SW 1271 (cell line): Measurements from ENCODE around the gene FTSJ3.
"Not testable (repeated sequence)": the region's sequence is repeated elsewhere in the genome, so short reads cannot be mapped to it uniquely, and the experiment has no call there.

Source experiments
- DNase-seq, 2 experiments: peaks; one replicate each; lab custom pipeline; 2025; lab: John Stamatoyannopoulos, UW

FTSJ3 gene

GRCh38 chr17:63827002-63827800 lies at the start of gene FTSJ3, which contains the start of gene PSMC5:
Gene FTSJ3, minus strand, starts transcription at chr17:63827663. Its CDS starts 761 bp downstream, at chr17:63826902.
Gene PSMC5, plus strand, starts transcription at chr17:63827431. Its CDS starts 60 bp downstream, at chr17:63827491.
- peak; percentile 78 to 95 for DNase-seq

GRCh38 chr17:63874693-63875092 lies 47.2 kb upstream of the FTSJ3 start:
- not testable (repeated sequence) for DNase-seq

GRCh38 chr17:63874061-63874626 lies 46.7 kb upstream of the FTSJ3 start:
- not testable (repeated sequence) for DNase-seq

- not testable (repeated sequence) for DNase-seq
Observed at GRCh38 chr17:63873577-63873976, 46.1 kb upstream of the FTSJ3 start, which contains the start of gene CSH2. Gene CSH2, minus strand, starts transcription at chr17:63873677. Its CDS starts 63 bp downstream, at chr17:63873614.

- DNase-seq = not testable (repeated sequence)
Observed at GRCh38 chr17:63871646-63872365, 44.3 kb upstream of the FTSJ3 start.

- not testable (repeated sequence) for DNase-seq
Observed at GRCh38 chr17:63870292-63870665, 42.8 kb upstream of the FTSJ3 start.

GRCh38 chr17:63869491-63870291 lies 42.2 kb upstream of the FTSJ3 start:
- not testable (repeated sequence) for DNase-seq

GRCh38 chr17:63866625-63867024 lies 39.2 kb upstream of the FTSJ3 start:
- DNase-seq = not testable (repeated sequence)

GRCh38 chr17:63859257-63859656 lies 31.8 kb upstream of the FTSJ3 start:
- DNase-seq = no peak

GRCh38 chr17:63856425-63856824 lies 29.0 kb upstream of the FTSJ3 start:
- DNase-seq = not testable (repeated sequence)

- no peak for DNase-seq
Observed at GRCh38 chr17:63855185-63855584, 27.7 kb upstream of the FTSJ3 start.

- DNase-seq = no peak
Observed at GRCh38 chr17:63854709-63855108, 27.2 kb upstream of the FTSJ3 start.

- no peak for DNase-seq
Observed at GRCh38 chr17:63853260-63853659, 25.8 kb upstream of the FTSJ3 start.

GRCh38 chr17:63850401-63850800 lies 22.9 kb upstream of the FTSJ3 start:
- no peak for DNase-seq

- DNase-seq = peak; percentile 67 to 92
Observed at GRCh38 chr17:63848834-63849689, 21.6 kb upstream of the FTSJ3 start.

GRCh38 chr17:63847525-63848249 lies 20.2 kb upstream of the FTSJ3 start:
- no peak for DNase-seq

GRCh38 chr17:63845509-63845908 lies 18.0 kb upstream of the FTSJ3 start:
- DNase-seq = no peak

- DNase-seq = no peak
Observed at GRCh38 chr17:63843910-63844677, 16.6 kb upstream of the FTSJ3 start.

- not testable (repeated sequence) for DNase-seq
Observed at GRCh38 chr17:63843387-63843888, 16.0 kb upstream of the FTSJ3 start.
